Mammary microvascular endothelial cell (primary cell): ENCODE measurements around the gene ZCRB1. TPM values are rescaled to one million over a fixed set of nuclear protein-coding genes. Genes with fewer than 3 reads are reported as not detected.

Experiments used
- total RNA-seq: library from RNA; depleted of rRNA; stranded (reverse); fragments of >200 nt; gene quantifications from 2 replicates; pipeline ENCODE4 v1.2.3, GENCODE V29; 2015

Gene ZCRB1, protein sequence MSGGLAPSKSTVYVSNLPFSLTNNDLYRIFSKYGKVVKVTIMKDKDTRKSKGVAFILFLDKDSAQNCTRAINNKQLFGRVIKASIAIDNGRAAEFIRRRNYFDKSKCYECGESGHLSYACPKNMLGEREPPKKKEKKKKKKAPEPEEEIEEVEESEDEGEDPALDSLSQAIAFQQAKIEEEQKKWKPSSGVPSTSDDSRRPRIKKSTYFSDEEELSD
- 31.3 and 33.0 TPM in 2 replicates for total RNA-seq

DNA sequence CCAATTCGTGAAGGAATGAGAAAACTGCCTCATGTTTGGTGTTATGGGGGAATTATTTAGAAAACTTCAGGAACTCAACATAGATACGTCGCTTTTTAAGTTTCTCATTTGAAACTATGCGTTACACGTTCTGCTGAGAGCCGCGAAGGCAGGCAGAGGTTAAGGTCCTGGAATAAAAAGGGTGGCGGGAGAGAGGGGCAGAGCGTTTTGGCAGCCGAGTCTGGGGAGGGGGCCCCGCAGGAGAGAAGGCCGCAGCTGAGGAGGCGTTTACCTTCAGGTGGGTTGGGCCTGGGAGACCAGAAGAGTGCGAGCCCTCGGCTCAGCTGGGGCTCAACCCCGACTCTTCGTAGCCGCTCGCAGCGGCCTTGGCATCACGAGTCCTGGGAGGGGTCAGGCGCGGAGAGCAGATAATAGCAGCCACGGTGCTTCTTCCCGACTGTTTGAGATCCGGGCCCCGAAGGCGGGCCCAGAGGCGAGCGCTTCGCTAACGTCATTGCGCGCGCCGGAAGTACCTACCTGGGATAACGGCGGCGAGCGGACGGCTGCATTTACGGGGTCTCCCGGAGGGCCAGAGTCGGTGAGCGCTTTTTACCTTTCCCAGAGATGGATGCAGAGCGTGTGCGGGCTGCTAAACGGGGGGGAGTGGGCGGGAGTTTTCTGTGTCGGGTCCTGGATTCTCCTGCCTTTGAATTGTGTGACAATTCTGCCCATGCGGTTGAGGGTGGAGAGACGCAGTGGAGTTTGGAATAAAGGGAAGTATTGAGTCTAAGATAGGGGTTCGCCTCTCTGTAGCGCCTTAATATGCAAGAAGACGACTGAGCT is at the start of gene ZCRB1, which contains the start of gene PPHLN1:
TSS of gene ZCRB1 (minus strand) at position 442 of the 822 bp plus-strand sequence. CDS start 1,992 bp downstream, outside the sequence.
TSS of gene PPHLN1 (plus strand) at position 515 of the 822 bp plus-strand sequence. CDS start 9,736 bp downstream, outside the sequence.

Other genes starting within 250 kb of the ZCRB1 start
- 15.0 and 20.2 TPM in 2 replicates for gene GXYLT1, start 181.2 kb downstream of the ZCRB1 start, total RNA-seq
- 8.7 and 9.4 TPM in 2 replicates for gene YAF2, start 87.8 kb downstream of the ZCRB1 start, total RNA-seq
- 50.4 and 54.6 TPM in 2 replicates for gene PPHLN1, start 73 bp upstream of the ZCRB1 start, total RNA-seq